ENCODE results near the gene OBSL1.

DNA sequence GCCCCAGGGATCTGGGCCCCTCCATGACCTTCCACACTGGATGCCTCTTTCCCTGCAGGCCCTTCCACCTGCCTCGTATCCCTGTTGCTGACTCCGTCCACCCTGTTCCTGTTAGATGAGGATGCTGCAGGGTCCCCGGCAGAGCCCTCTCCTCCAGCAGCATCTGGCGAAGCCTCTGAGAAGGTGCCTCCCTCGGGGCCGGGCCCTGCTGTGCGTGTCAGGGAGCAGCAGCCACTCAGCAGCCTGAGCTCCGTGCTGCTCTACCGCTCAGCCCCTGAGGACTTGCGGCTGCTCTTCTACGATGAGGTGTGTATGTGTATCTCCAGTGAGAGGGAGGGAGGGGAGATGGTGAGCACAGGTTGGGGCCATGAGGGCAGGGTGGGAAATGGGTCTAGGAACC is 43.7 kb upstream of the OBSL1 start:
- TF ChIP-seq, protein P1, sequence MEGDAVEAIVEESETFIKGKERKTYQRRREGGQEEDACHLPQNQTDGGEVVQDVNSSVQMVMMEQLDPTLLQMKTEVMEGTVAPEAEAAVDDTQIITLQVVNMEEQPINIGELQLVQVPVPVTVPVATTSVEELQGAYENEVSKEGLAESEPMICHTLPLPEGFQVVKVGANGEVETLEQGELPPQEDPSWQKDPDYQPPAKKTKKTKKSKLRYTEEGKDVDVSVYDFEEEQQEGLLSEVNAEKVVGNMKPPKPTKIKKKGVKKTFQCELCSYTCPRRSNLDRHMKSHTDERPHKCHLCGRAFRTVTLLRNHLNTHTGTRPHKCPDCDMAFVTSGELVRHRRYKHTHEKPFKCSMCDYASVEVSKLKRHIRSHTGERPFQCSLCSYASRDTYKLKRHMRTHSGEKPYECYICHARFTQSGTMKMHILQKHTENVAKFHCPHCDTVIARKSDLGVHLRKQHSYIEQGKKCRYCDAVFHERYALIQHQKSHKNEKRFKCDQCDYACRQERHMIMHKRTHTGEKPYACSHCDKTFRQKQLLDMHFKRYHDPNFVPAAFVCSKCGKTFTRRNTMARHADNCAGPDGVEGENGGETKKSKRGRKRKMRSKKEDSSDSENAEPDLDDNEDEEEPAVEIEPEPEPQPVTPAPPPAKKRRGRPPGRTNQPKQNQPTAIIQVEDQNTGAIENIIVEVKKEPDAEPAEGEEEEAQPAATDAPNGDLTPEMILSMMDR (IDR thresholded peaks at IDR 0.05) = no peak
- no peak for TF ChIP-seq POLR2A (IDR thresholded peaks at IDR 0.05)
